Measurements from ENCODE around the gene TMEM184C.

TMEM184C gene

DNA sequence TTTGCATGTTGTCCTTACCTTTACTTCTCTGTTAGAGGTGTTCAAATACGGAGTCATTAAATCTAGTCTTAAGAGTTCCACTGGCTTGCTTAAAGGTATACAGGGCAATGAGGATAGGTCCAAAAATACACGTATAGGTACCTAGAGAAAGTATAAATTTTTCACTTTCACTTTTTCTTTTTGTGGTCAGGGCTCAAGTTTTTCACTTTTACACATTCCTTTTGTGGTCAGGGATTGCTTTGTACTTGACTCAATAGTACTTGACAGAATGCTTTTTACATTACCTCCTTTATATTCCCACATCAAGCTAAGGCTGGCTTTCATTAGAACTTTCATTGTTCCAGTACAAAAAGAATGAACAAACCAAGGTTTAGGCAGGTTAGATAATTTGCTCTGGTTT, 21.7 kb downstream of the TMEM184C start:
- in situ Hi-C loops (cut with HindIII; ENCODE audit: low pct_ligation_motif_present, low sequenced_read_pairs), result no loop called here
- TF ChIP-seq, protein P1, sequence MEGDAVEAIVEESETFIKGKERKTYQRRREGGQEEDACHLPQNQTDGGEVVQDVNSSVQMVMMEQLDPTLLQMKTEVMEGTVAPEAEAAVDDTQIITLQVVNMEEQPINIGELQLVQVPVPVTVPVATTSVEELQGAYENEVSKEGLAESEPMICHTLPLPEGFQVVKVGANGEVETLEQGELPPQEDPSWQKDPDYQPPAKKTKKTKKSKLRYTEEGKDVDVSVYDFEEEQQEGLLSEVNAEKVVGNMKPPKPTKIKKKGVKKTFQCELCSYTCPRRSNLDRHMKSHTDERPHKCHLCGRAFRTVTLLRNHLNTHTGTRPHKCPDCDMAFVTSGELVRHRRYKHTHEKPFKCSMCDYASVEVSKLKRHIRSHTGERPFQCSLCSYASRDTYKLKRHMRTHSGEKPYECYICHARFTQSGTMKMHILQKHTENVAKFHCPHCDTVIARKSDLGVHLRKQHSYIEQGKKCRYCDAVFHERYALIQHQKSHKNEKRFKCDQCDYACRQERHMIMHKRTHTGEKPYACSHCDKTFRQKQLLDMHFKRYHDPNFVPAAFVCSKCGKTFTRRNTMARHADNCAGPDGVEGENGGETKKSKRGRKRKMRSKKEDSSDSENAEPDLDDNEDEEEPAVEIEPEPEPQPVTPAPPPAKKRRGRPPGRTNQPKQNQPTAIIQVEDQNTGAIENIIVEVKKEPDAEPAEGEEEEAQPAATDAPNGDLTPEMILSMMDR (IDR thresholded peaks at IDR 0.05; ENCODE audit: low read depth, low read length, missing control alignments), result no peak
- no peaks in the 10 kb centered on the region for H3K27me3 ChIP-seq (replicated peaks)
- peaks cover 21% of the 10 kb centered on the region for H3K36me3 ChIP-seq (replicated peaks)
- H3K27ac ChIP-seq, result no peak overlapping the region
- DNase-seq, result no peak
- H3K4me3 ChIP-seq (ENCODE audit: low read depth, low read length), result no peak overlapping the region

DNA sequence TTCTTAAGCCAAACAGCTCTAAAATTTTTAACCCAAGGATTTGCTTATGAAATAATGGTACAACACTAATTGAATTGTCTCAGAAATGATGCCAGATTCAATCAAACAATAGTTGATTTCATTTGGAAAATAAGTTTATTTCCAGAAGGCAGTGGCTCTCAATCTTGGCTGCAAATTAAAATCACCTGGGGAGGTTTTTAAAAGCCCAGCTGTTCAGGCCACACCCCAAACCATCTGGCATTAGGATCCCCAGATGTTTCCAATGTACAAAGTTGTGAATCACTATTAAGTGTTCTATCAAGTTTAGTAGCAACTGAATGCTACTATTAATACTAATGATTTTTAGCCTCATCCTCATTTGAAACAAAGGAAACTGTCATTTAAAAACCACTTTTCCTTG, 22.2 kb downstream of the TMEM184C start:
- peaks cover 17% of the 10 kb centered on the region for H3K36me3 ChIP-seq (replicated peaks)
- in situ Hi-C loops (cut with HindIII; ENCODE audit: low pct_ligation_motif_present, low sequenced_read_pairs), result no loop called here

GRCh38 chr4:147640331-147640730, 23.1 kb downstream of the TMEM184C start:
- no peak overlapping the region for H3K4me3 ChIP-seq (ENCODE audit: low read depth, low read length)
- TF ChIP-seq, protein P1 (IDR thresholded peaks at IDR 0.05; ENCODE audit: low read depth, low read length, missing control alignments), result no peak
- H3K27me3 ChIP-seq (replicated peaks), result no peaks in the 10 kb centered on the region
- in situ Hi-C loops (cut with HindIII; ENCODE audit: low pct_ligation_motif_present, low sequenced_read_pairs), result no loop called here
- H3K36me3 ChIP-seq (replicated peaks), result peaks cover 9% of the 10 kb centered on the region
- DNase-seq, result no peak
- no peak overlapping the region for H3K27ac ChIP-seq

More for the DNA sequence above, 22.2 kb downstream of the TMEM184C start:
- TF ChIP-seq, protein P1 (IDR thresholded peaks at IDR 0.05; ENCODE audit: low read depth, low read length, missing control alignments), result no peak
- Histone ChIP-seq H3K27ac (no peak overlapping the region), H3K4me3 (ENCODE audit: low read depth, low read length) (no peak overlapping the region), H3K27me3 (replicated peaks) (no peaks in the 10 kb centered on the region)
- no peak for DNase-seq

- DNase-seq, result no peak
- H3K4me3 ChIP-seq (ENCODE audit: low read depth, low read length), result no peak overlapping the region
- no peak overlapping the region for H3K27ac ChIP-seq
- H3K27me3 ChIP-seq (replicated peaks), result no peaks in the 10 kb centered on the region
- in situ Hi-C loops (cut with HindIII; ENCODE audit: low pct_ligation_motif_present, low sequenced_read_pairs), result no loop called here
- TF ChIP-seq, protein P1 (IDR thresholded peaks at IDR 0.05; ENCODE audit: low read depth, low read length, missing control alignments), result no peak
- no peaks in the 10 kb centered on the region for H3K36me3 ChIP-seq (replicated peaks)
These were observed 26.4 kb downstream of the TMEM184C start for GRCh38 chr4:147643616-147644015.

- no peak overlapping the region for H3K4me3 ChIP-seq (ENCODE audit: low read depth, low read length)
- H3K27me3 ChIP-seq (replicated peaks), result no peaks in the 10 kb centered on the region
- no peak for DNase-seq
- in situ Hi-C loops (cut with HindIII; ENCODE audit: low pct_ligation_motif_present, low sequenced_read_pairs), result no loop called here
- no peaks in the 10 kb centered on the region for H3K36me3 ChIP-seq (replicated peaks)
- H3K27ac ChIP-seq, result no peak overlapping the region
- TF ChIP-seq, protein P1 (IDR thresholded peaks at IDR 0.05; ENCODE audit: low read depth, low read length, missing control alignments), result no peak
These were observed 27.3 kb downstream of the TMEM184C start for GRCh38 chr4:147644471-147644870.

- TF ChIP-seq, protein P1 (IDR thresholded peaks at IDR 0.05; ENCODE audit: low read depth, low read length, missing control alignments), result no peak
- in situ Hi-C loops (cut with HindIII; ENCODE audit: low pct_ligation_motif_present, low sequenced_read_pairs), result no loop called here
- H3K27ac ChIP-seq, result no peak overlapping the region
These were observed 27.9 kb downstream of the TMEM184C start for GRCh38 chr4:147645099-147645498.

More at GRCh38 chr4:147645099-147645498, 27.9 kb downstream of the TMEM184C start:
- Histone ChIP-seq H3K36me3 (replicated peaks) (no peaks in the 10 kb centered on the region), H3K27me3 (replicated peaks) (no peaks in the 10 kb centered on the region), H3K4me3 (ENCODE audit: low read depth, low read length) (no peak overlapping the region)
- no peak for DNase-seq
